ELR (cell line): ENCODE data around the gene SH2D6.

Source experiments
- DNase-seq: peaks from one replicate; pipeline ENCODE4 v3.0.0-alpha.2; 2015; ENCODE audit warnings: low read depth

The SH2D6 gene

GRCh38 chr2:85418132-85419008 is at the start of gene SH2D6:
Gene SH2D6 (plus strand): TSS chr2:85418714. CDS start chr2:85429466, 10,752 bp downstream.
- peak; percentile 89 for DNase-seq

- DNase-seq = no peak
Observed at GRCh38 chr2:85368921-85369320, 49.6 kb upstream of the SH2D6 start.

GRCh38 chr2:85369500-85369899 is 49.0 kb upstream of the SH2D6 start:
- no peak for DNase-seq

DNA sequence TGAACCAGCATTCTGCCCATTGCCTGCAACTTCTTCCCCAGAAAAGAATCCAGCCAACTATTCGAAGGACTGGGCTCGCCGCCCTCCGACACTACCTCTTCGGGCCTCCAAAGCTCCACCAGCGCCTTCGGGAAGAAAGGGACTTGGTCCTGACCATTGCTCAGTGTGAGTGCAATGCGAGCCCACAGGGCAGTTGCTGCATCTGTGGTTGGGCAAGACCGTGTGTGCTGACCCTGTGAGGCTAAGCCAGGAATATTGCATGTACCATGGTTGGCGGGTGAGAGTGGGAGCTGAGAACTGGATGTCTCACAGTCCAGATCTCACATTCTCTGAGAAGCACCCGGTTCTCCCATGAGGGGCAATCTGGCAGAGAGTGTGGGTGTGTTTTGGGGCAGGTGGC is 47.5 kb upstream of the SH2D6 start:
- no peak for DNase-seq

- no peak for DNase-seq
Observed at GRCh38 chr2:85376291-85377065, 42.0 kb upstream of the SH2D6 start.

- no peak for DNase-seq
Observed at GRCh38 chr2:85377083-85377482, 41.4 kb upstream of the SH2D6 start.

GRCh38 chr2:85378257-85378656 is 40.3 kb upstream of the SH2D6 start:
- DNase-seq = no peak

DNA sequence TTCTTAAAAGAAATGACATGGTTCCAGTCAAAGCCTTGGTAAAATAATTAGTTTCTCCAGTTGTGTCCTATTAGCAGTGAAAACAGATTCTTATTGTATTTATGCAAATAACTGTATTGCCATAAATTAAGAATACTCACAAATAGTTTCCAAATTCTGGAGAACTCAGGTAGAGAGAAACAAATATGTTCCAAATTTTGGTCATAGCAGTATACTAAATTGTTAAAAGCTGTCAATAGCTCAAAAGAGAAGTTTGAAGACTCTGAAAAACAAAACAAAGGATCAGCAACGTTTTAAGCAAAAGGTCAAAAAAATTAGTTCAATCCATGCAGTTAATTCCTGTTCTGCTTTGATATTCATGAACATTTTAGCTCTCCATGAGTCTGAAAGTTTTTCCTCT is 38.5 kb upstream of the SH2D6 start:
- no peak for DNase-seq

DNA sequence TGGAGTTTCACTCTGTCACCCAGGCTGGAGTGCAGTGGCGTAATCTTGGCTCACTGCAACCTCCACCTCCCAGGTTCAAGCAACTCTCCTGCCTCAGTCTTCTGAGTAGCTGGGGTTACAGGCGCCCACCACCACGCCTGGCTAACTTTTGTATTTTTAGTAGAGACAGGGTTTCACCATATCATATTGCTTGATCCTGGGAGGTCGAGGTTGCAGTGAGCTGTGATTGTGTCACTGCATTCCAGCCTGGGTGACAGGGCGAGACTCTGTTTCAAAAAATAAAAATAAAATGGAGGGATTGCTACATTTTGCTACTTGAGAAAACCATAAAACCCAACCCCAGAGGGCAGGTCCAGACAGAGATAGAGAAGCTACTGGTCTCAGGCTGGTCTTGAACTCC is 35.4 kb upstream of the SH2D6 start:
- DNase-seq = peak; percentile 31

- no peak for DNase-seq
Observed at GRCh38 chr2:85383850-85384249, 34.7 kb upstream of the SH2D6 start.

GRCh38 chr2:85385746-85386145 is 32.8 kb upstream of the SH2D6 start:
- no peak for DNase-seq

DNA sequence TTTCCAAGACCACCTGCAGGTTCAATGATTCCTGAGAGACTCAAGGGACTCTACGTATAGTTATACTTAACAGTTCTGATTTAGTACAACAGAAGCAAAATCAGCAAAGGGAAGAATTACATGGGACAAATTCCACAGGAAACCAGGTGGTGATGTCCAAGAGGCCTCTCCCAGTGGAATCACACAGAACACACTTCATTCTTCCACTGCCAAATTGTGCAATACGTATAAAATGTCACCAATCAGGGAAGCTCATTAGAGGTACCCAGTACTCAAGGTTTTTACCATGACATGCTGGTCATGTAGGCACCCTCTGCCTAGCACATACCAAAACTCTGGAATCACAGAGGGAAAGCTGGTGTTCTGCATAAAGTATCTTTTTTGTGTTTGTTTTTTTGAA is 30.8 kb upstream of the SH2D6 start:
- no peak for DNase-seq

GRCh38 chr2:85388878-85389538 is 29.5 kb upstream of the SH2D6 start:
- DNase-seq = no peak

DNA sequence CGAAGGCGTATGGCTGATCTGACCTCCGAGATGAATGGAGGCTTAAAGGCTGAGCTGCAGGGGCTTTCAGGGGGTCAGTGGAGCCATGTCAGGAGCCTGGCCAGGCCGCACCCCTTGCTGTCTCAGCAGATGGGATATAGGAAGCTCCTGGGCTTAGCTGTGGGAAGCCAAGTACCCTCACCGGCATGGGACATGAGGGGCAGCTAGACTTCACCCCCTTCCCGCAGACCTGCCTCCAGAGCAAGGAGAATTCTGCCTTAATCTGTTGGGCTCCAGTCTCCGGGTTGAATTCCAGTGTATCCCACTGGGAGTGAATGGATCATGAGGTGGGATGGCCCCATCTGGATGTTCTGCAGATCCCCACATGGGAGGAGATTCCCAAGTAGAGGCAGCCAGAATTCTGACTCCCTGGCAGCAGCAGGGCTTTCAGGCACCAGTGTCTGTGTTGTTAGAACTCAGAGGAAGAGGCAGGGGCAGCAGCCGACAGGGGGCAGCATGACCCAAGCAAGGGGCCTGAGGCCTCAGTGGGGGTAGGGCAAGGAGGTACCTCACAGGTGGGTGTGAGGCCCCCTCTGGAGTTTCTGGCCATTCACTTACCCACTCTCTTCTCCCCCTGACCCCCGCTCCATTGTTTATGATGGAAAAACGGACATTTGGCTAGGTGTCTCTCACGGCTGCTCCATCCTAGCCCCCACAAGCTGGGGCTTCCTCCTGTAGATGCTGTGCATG is 27.4 kb upstream of the SH2D6 start:
- DNase-seq = peak; percentile 64

DNA sequence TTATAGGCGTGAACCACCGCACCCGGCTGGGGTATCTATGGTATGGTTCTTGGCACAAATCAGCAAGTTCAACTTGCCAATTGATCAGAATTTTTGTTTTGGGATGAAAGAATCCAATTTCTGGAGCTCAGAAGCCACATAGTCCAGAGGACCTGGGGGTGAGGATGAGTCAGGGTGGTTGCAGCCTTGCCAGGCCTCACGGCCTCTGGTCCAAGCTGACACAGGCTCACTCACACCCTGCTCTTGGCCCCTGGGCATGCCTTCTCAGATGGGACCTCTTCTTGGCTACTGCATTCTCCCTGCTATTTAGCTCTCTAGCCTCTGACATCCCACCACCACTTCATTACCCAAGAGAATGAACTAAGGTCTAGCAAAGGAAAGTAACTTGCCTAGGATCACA is 24.7 kb upstream of the SH2D6 start:
- peak; percentile 78 for DNase-seq

DNA sequence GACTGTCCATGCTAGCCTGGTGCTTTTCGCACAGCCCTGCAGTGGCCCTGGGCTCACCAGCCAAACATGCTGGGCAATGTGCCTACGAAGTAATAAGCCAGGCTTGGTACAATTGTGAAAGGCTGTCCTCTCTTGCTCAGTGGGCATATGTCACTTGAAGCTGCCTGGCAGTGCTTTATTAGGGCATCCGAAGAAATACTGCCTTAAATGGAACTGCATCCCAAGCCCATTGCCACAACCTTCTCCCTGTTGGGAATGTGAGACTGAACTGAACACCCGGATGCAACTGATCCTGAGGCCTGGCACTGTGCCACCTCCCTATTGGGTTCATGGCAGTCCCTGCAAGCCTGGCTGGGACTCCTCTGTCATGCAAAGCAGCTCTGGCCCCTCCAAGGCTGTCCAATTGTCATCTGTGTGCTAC is 24.2 kb upstream of the SH2D6 start:
- no peak for DNase-seq

GRCh38 chr2:85394976-85395375 is 23.5 kb upstream of the SH2D6 start:
- no peak for DNase-seq

GRCh38 chr2:85395912-85396475 is 22.5 kb upstream of the SH2D6 start:
- no peak for DNase-seq

DNA sequence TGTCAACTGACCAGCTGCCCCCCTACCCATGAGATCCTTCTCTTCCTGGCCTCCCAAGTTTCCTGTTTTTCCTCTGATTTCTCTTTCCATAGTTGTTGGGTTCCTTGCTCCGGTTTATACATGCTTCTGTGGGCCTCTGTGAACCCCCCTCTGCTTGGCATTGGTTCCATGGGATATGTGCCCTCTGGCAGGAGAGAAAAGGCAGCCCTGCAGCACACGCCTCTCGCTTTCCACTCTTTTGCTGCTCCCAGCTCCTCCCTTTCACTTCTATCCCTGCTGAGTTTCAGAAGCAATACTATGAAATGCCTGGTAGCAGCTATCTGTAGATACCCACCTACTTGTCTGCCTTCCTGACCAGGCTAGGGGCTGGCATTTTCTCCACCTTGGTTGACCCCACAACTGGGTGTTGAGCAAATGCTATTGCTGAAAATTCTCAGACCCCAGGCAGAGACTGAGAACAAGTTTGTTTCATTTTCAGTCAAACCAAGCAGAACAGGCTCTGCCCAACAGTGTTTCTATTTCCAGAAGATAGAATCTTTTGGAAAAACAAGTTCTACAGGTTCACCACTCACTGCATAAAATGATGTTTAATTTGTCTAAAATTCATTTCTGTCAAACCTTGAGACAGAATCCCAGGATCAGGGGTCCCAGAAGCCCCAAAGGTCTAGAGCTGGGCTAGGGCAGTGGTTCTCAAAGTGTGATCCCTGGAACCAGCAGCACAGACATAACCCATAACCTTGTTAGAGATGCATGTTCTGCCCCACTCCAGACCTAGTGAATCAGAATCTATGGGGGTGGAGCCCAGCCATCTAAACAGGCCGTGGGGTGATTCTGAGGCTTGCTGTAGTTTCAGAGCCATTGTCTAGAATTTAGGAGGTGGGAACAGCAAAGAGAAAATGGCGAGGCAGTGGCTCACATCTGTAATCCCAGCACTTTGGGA is 21.7 kb upstream of the SH2D6 start:
- DNase-seq = no peak

DNA sequence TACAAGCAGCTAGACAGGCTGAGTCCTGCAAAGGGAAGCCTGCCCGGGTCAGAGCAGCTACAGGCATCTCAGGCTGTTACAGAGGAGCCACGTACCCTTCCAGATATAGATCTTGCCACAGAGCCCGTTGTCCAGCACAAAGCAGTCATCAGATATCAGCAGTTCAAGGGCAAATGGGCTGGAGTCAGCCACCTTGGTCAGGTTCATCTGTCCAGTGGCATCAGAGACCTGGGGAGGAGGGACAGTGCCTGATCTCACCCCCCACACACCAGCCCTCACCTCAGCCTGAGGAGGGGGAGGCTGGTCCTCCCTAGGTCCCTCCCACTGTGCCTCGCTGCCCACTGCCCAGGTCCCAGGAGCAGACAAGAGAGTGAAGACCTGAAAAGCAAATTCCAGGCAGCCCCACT is 20.6 kb upstream of the SH2D6 start:
- DNase-seq = no peak
